OCI-LY3 (cell line): ENCODE data around the gene SVOPL.

Experiments used
- EZH2phosphoT487 ChIP-seq: fragments of 200-600 bp; shearing (Covaris generic); IDR thresholded peaks from 2 replicates; pipeline ENCODE4 v1.6.1; 2018; ENCODE audit warnings: antibody characterized with exemption, mixed run types, low read depth
- TF ChIP-seq, protein P1 (sequence below): fragments of 200-600, 300-600 bp; sonication (generic); IDR thresholded peaks from 2 replicates; pipeline ENCODE4 v1.5.1; 2014; ENCODE audit warnings: antibody characterized with exemption, low read length, low read depth

DNA sequence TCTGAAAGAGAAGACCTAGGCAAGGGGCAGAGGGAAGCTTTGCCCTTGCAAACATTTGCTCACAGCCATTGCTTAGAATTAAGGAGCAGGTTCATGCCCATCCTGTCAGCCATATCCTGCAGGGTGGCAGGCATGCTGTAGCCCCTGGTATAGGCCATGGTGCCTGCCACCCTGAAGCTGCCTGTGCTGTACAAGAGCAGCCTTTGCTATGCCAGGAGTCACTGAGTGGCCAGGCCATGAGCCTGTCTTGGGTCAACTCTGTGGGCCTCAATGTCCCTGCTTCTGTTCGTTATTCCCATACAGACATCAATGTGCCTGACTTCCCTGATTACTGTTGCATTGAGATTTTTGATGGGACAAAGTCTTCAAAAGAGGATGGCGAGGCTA, 368 bp upstream of the SVOPL start:
- TF ChIP-seq, protein P1, sequence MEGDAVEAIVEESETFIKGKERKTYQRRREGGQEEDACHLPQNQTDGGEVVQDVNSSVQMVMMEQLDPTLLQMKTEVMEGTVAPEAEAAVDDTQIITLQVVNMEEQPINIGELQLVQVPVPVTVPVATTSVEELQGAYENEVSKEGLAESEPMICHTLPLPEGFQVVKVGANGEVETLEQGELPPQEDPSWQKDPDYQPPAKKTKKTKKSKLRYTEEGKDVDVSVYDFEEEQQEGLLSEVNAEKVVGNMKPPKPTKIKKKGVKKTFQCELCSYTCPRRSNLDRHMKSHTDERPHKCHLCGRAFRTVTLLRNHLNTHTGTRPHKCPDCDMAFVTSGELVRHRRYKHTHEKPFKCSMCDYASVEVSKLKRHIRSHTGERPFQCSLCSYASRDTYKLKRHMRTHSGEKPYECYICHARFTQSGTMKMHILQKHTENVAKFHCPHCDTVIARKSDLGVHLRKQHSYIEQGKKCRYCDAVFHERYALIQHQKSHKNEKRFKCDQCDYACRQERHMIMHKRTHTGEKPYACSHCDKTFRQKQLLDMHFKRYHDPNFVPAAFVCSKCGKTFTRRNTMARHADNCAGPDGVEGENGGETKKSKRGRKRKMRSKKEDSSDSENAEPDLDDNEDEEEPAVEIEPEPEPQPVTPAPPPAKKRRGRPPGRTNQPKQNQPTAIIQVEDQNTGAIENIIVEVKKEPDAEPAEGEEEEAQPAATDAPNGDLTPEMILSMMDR = no peak
- TF ChIP-seq EZH2phosphoT487 = no peak
